H1 (cell line): ENCODE measurements around the gene RIPK4. TPM values are rescaled to one million over a fixed set of nuclear protein-coding genes. Genes with fewer than 3 reads are reported as not detected.

Experiments used
- CTCF ChIA-PET: fragments of 300-600 bp; sonication (Branson Sonifier 250); formaldehyde crosslinking; loops from one replicate; lab custom pipeline; 2021; ENCODE audit not compliant: partially characterized antibody; lab: Charles Lee
- POLR2A ChIA-PET: fragments of 300-600 bp; sonication (Branson Sonifier 250); formaldehyde crosslinking; loops from one replicate; lab custom pipeline; 2021; ENCODE audit warnings: inconsistent platforms; ENCODE audit not compliant: partially characterized antibody; lab: Charles Lee
- DNase-seq, 2 experiments: peaks; one replicate each; pipeline versions ENCODE4 v3.0.0 to v3.0.0-alpha.2; 2010 to 2022; ENCODE audit warnings: low spot score in 2 of 2, low read depth in 1 of 2, mixed read lengths in 1 of 2
- FAIRE-seq: peaks from 2 replicates; lab custom pipeline; 2011; peaks lifted over from hg19 to GRCh38; lab: Jason Lieb, UNC
- H2AFZ ChIP-seq: 2 replicates; pipeline ENCODE4 v1.8.1; 2012; ENCODE audit warnings: low read length, inconsistent platforms
- H2AK5ac ChIP-seq: 2 replicates; pipeline ENCODE4 v1.6.1; 2013; ENCODE audit warnings: low read depth, low read length
- H2BK120ac ChIP-seq: replicated peaks from 2 replicates; pipeline ENCODE3; 2013; ENCODE audit warnings: low read depth, low read length, inconsistent platforms
- H2BK12ac ChIP-seq: 2 replicates; pipeline ENCODE4 v1.6.1; 2013; ENCODE audit warnings: low read depth, low read length
- H2BK15ac ChIP-seq: 2 replicates; pipeline ENCODE4 v1.6.1; 2013; ENCODE audit warnings: low read length
- H2BK20ac ChIP-seq: 2 replicates; pipeline ENCODE4 v1.6.1; 2013; ENCODE audit warnings: low read length
- H2BK5ac ChIP-seq: 2 replicates; pipeline ENCODE4 v1.6.1; 2013; ENCODE audit warnings: low read depth, low read length
- H3K14ac ChIP-seq: 2 replicates; pipeline ENCODE4 v1.6.1; 2013; ENCODE audit warnings: inconsistent platforms; ENCODE audit not compliant: insufficient read length
- H3K18ac ChIP-seq: 2 replicates; pipeline ENCODE4 v1.6.1; 2013; ENCODE audit warnings: low read length; ENCODE audit errors: extremely low read depth
- H3K23ac ChIP-seq: 2 replicates; pipeline ENCODE4 v1.6.1; 2013; ENCODE audit warnings: inconsistent platforms; ENCODE audit not compliant: insufficient read length
- H3K23me2 ChIP-seq: 2 replicates; pipeline ENCODE4 v1.6.1; 2013; ENCODE audit warnings: low read depth, low read length
- H3K27ac ChIP-seq: 2 replicates; pipeline ENCODE4 v1.6.1; 2011; ENCODE audit warnings: low read depth, low read length, inconsistent platforms
- H3K27me3 ChIP-seq, 4 experiments: replicated peaks in 1 of 4; 1 replicate in 1 of 4; 2 replicates in 3 of 4; pipeline versions ENCODE4 v1.6.1 to v1.8.1; 2011 to 2013; ENCODE audit warnings: low read length in 3 of 4, mild to moderate bottlenecking in 3 of 4, inconsistent platforms in 2 of 4, mixed read lengths in 2 of 4, moderate library complexity in 1 of 4; ENCODE audit not compliant: control insufficient read depth in 3 of 4, insufficient read depth in 3 of 4; ENCODE audit errors: extremely low read depth in 1 of 4
- H3K36me3 ChIP-seq, 4 experiments: 2 replicates each; pipeline versions ENCODE4 v1.6.1 to v1.8.1; 2011 to 2013; ENCODE audit warnings: mild to moderate bottlenecking in 4 of 4, low read length in 3 of 4, moderate library complexity in 2 of 4, control low read depth in 1 of 4, inconsistent platforms in 1 of 4; ENCODE audit not compliant: insufficient read depth in 4 of 4, control insufficient read depth in 2 of 4
- H3K4ac ChIP-seq: replicated peaks from 2 replicates; pipeline ENCODE3; 2013; ENCODE audit warnings: low read length, low read depth, mixed read lengths, inconsistent platforms; ENCODE audit not compliant: insufficient read length
- H3K4me1 ChIP-seq, 4 experiments: replicated peaks in 1 of 4; 1 replicate in 1 of 4; 2 replicates in 3 of 4; pipeline versions ENCODE4 v1.6.1 to v1.8.1; 2011 to 2013; ENCODE audit warnings: low read length in 3 of 4, inconsistent platforms in 2 of 4, mixed read lengths in 1 of 4; ENCODE audit not compliant: insufficient read depth in 4 of 4, control insufficient read depth in 3 of 4
- H3K4me2 ChIP-seq, 2 experiments: 2 replicates each; pipeline versions ENCODE4 v1.6.1 to v1.8.1; 2011 to 2013; ENCODE audit warnings: low read depth in 2 of 2, low read length in 2 of 2, control low read depth in 1 of 2, inconsistent platforms in 1 of 2, mild to moderate bottlenecking in 1 of 2; ENCODE audit not compliant: insufficient read depth in 1 of 2
- H3K4me3 ChIP-seq, 4 experiments: fragments of 200-600, 300-600 bp in 1 of 4; sonication (generic), shearing (Covaris generic), sonication (Bioruptor Twin) in 1 of 4; 2 replicates each; pipeline versions ENCODE4 v1.5.1 to v1.8.1; 2011 to 2016; ENCODE audit warnings: low read length in 4 of 4, low read depth in 3 of 4, control low read depth in 2 of 4, inconsistent platforms in 2 of 4, mild to moderate bottlenecking in 2 of 4, mixed read lengths in 1 of 4, moderate library complexity in 1 of 4; ENCODE audit not compliant: insufficient read depth in 2 of 4; ENCODE audit errors: extremely low read depth in 1 of 4
- H3K56ac ChIP-seq: replicated peaks from 2 replicates; pipeline ENCODE3; 2013; ENCODE audit warnings: low read depth, mild to moderate bottlenecking, mixed read lengths, low read length, inconsistent platforms; ENCODE audit not compliant: insufficient read length
- H3K79me1 ChIP-seq: 2 replicates; pipeline ENCODE4 v1.6.1; 2013; ENCODE audit warnings: low read depth, low read length, control low read depth
- H3K79me2 ChIP-seq, 2 experiments: 2 replicates each; pipeline versions ENCODE4 v1.6.1 to v1.8.1; 2012 to 2013; ENCODE audit warnings: low read length in 2 of 2, mild to moderate bottlenecking in 2 of 2, inconsistent platforms in 1 of 2; ENCODE audit not compliant: insufficient read depth in 2 of 2, control insufficient read depth in 1 of 2
- H3K9ac ChIP-seq, 4 experiments: replicated peaks in 1 of 4; 1 replicate in 1 of 4; 2 replicates in 3 of 4; pipeline versions ENCODE4 v1.6.1 to v1.8.1; 2011 to 2013; ENCODE audit warnings: low read depth in 3 of 4, low read length in 3 of 4, control low read depth in 2 of 4, mild to moderate bottlenecking in 2 of 4, moderate library complexity in 2 of 4, inconsistent platforms in 1 of 4; ENCODE audit errors: extremely low read depth in 1 of 4
- H3K9me3 ChIP-seq, 2 experiments: 2 replicates each; pipeline versions ENCODE4 v1.6.1 to v1.8.1; 2012 to 2013; ENCODE audit warnings: mild to moderate bottlenecking in 2 of 2, moderate library complexity in 2 of 2, control low read depth in 1 of 2, inconsistent platforms in 1 of 2, low read depth in 1 of 2, low read length in 1 of 2, mixed read lengths in 1 of 2; ENCODE audit not compliant: insufficient read depth in 2 of 2
- H4K20me1 ChIP-seq, 2 experiments: replicated peaks in 1 of 2; 2 replicates each; pipeline versions ENCODE3 to v1.8.1; 2011 to 2013; ENCODE audit warnings: inconsistent platforms in 2 of 2, low read length in 2 of 2, mild to moderate bottlenecking in 1 of 2; ENCODE audit not compliant: insufficient read depth in 2 of 2, control insufficient read depth in 1 of 2
- H4K5ac ChIP-seq: 2 replicates; pipeline ENCODE4 v1.6.1; 2013; ENCODE audit warnings: low read length, low read depth, mixed read lengths, inconsistent platforms; ENCODE audit not compliant: insufficient read length
- H4K8ac ChIP-seq: 2 replicates; pipeline ENCODE4 v1.8.0; 2013; ENCODE audit warnings: mild to moderate bottlenecking, moderate library complexity, low read length, inconsistent platforms; ENCODE audit not compliant: insufficient read depth; ENCODE audit errors: extremely low read depth
- H4K91ac ChIP-seq: replicated peaks from 2 replicates; pipeline ENCODE3; 2013; ENCODE audit warnings: low read length, mixed read lengths, inconsistent platforms; ENCODE audit not compliant: insufficient read length
- ATF2 ChIP-seq: IDR thresholded peaks from 2 replicates; pipeline ENCODE4 v1.6.1; 2012; ENCODE audit warnings: low read length, inconsistent platforms
- BRCA1 ChIP-seq: IDR thresholded peaks from 2 replicates; pipeline ENCODE4 v1.6.1; 2012; ENCODE audit warnings: low read depth, low read length, improper control_type of control experiment
- CREB1 ChIP-seq: IDR thresholded peaks from 2 replicates; pipeline ENCODE4 v1.6.1; 2012; ENCODE audit warnings: inconsistent platforms
- GTF2F1 ChIP-seq: IDR thresholded peaks from 2 replicates; pipeline ENCODE4 v1.6.1; 2012; ENCODE audit warnings: low read depth, low read length, improper control_type of control experiment, borderline replicate concordance
- HDAC2 ChIP-seq, 2 experiments: fragments of 300-600 bp in 1 of 2; sonication (generic) in 1 of 2; IDR thresholded peaks; 2 replicates each; pipeline ENCODE4 v1.6.1; 2011 to 2012; ENCODE audit warnings: low read depth in 2 of 2, low read length in 2 of 2, mild to moderate bottlenecking in 2 of 2, moderate library complexity in 2 of 2, borderline replicate concordance in 1 of 2, inconsistent platforms in 1 of 2
- KDM1A ChIP-seq: fragments of 200-600, 300-600 bp; sonication (generic); IDR thresholded peaks from 2 replicates; pipeline ENCODE4 v1.7.1; 2016; ENCODE audit warnings: mild to moderate bottlenecking, low read length, borderline replicate concordance
- MAFK ChIP-seq: IDR thresholded peaks from 2 replicates; pipeline ENCODE4 v1.6.1; 2012; ENCODE audit warnings: low read depth, mild to moderate bottlenecking, improper control_type of control experiment, low read length
- RFX5 ChIP-seq: IDR thresholded peaks from 2 replicates; pipeline ENCODE4 v1.6.1; 2011; ENCODE audit warnings: low read depth, low read length, improper control_type of control experiment, borderline replicate concordance
- TAF1 ChIP-seq: IDR thresholded peaks from 2 replicates; pipeline ENCODE4 v1.6.1; 2011; ENCODE audit warnings: mild to moderate bottlenecking, low read depth, low read length
- WGBS, 2 experiments: shearing (Covaris generic) in 1 of 2; methylation state at CpG; one replicate each; pipeline versions ENCODE4 v1.1.6 to v1.1.7; 2013 to 2015; ENCODE audit warnings: low lambda C conversion rate in 2 of 2, mixed read lengths in 2 of 2, inconsistent platforms in 1 of 2, low coverage in 1 of 2, missing lambda C conversion rate in 1 of 2; ENCODE audit not compliant: insufficient replicate concordance in 2 of 2, insufficient coverage in 1 of 2, insufficient read length in 1 of 2; ENCODE audit errors: extremely low coverage in 1 of 2, missing lambda C conversion rate in 1 of 2; 5-methylcytosine and 5-hydroxymethylcytosine counted together
- polyA plus RNA-seq, 7 experiments: library from polyadenylated mRNA; depleted of rRNA in 3 of 7; stranded (reverse) in 5 of 7; unstranded in 2 of 7; fragments of >200 nt in 5 of 7; fragments of 200-250 nt in 2 of 7; gene quantifications; 1 replicate in 5 of 7; 2 replicates in 1 of 7; 4 replicates in 1 of 7; pipeline versions ENCODE4 v1.2.1 to v1.2.3, GENCODE V29; 2011 to 2013; ENCODE audit warnings: missing spikeins in 2 of 7, mixed read lengths in 2 of 7
- total RNA-seq: library from RNA; stranded (reverse); fragmentation: NEBNext Ultra II Directional; extraction: Animal tissue kit (Norgen Biotek cat#: 25700); gene quantifications from 2 replicates; pipeline ENCODE4 v1.2.1, GENCODE V29; 2021
- TF ChIP-seq, protein P1 (sequence below), 3 experiments: IDR thresholded peaks; 1 replicate in 2 of 3; 2 replicates in 1 of 3; pipeline versions ENCODE4 v1.5.1 to v1.6.1; 2011; ENCODE audit warnings: low read length in 3 of 3, mild to moderate bottlenecking in 3 of 3, inconsistent platforms in 2 of 3, low read depth in 1 of 3, moderate library complexity in 1 of 3; ENCODE audit not compliant: insufficient read depth in 1 of 3; ENCODE audit errors: control extremely low read depth in 1 of 3

RIPK4 gene
- total and polyA plus RNA-seq, 2 of the 8 experiments (the other 6 are each of a cell fraction or from before 2014, with no cell fraction given), result 2.7 to 5.6 TPM

DNA sequence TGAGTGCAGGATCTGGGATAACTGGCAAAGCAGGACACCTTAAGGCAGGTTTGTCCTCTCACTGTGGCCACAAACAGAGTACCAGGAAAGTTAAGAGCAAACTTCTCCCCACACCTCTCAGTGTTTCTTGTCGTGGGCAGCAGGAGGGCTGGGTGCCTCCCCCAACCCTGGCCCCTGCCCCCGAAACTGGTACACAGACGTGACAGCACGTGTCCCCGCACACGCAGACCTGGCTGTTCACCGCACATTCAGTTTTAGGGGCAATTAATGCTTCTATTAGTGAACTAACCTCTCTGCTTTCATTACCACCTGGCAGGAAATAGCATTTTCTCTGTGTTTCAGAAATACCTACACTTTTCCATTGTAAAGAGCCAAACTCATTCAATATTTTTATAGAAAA lies 32.9 kb upstream of the RIPK4 start:
- Histone ChIP-seq H2BK5ac (no peak overlapping the region; the same call in 1 of the 2 replicates), H4K5ac (no peak overlapping the region), H3K4me1 (peaks cover 0 to 3% (median 1%) of the 10 kb centered on the region in 4 experiments; a peak in 2 of 7 replicates), H4K20me1 (peaks cover 2% of the 10 kb centered on the region in 2 experiments), H3K9ac (no peak overlapping the region), H3K79me2 (no peaks in the 10 kb centered on the region), H3K27me3 (no peaks in the 10 kb centered on the region), H3K18ac (no peak overlapping the region), H3K9me3 (no peaks in the 10 kb centered on the region), H2BK120ac (no peak overlapping the region), H3K79me1 (no peaks in the 10 kb centered on the region), H3K27ac (no peak overlapping the region), H3K23me2 (no peaks in the 10 kb centered on the region; the same call in 1 of the 2 replicates), H2BK20ac (no peak overlapping the region), H3K4ac (no peak overlapping the region), H2BK15ac (no peak overlapping the region), H3K56ac (no peak overlapping the region), H2BK12ac (no peak overlapping the region), H4K91ac (no peak overlapping the region), H4K8ac (no peak overlapping the region), H3K4me2 (no peak overlapping the region), H3K36me3 (peaks cover 5 to 10% (median 8%) of the 10 kb centered on the region in 4 experiments; a peak in 6 of 8 replicates), H2AFZ (no peak overlapping the region), H3K14ac (no peak overlapping the region), H3K23ac (no peak overlapping the region), H3K4me3 (no peak overlapping the region), H2AK5ac (no peak overlapping the region)
- DNase-seq (no peak), FAIRE-seq (no peak)
- WGBS, 2 experiments, result 94% methylated on average over 7 of the region's 7 CpGs; no CpG with 5 or more reads in 1 of the 2 experiments
- POLR2A ChIA-PET, result no interaction called here
- CTCF ChIA-PET, result interaction anchor here (0.5 to 1.7 kb wide), 5 partner anchors 17 to 517 kb away, joined by 3 to 9 read pairs (median 3); no protein-coding TSS in a partner anchor
- TF ChIP-seq, protein P1, sequence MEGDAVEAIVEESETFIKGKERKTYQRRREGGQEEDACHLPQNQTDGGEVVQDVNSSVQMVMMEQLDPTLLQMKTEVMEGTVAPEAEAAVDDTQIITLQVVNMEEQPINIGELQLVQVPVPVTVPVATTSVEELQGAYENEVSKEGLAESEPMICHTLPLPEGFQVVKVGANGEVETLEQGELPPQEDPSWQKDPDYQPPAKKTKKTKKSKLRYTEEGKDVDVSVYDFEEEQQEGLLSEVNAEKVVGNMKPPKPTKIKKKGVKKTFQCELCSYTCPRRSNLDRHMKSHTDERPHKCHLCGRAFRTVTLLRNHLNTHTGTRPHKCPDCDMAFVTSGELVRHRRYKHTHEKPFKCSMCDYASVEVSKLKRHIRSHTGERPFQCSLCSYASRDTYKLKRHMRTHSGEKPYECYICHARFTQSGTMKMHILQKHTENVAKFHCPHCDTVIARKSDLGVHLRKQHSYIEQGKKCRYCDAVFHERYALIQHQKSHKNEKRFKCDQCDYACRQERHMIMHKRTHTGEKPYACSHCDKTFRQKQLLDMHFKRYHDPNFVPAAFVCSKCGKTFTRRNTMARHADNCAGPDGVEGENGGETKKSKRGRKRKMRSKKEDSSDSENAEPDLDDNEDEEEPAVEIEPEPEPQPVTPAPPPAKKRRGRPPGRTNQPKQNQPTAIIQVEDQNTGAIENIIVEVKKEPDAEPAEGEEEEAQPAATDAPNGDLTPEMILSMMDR (IDR thresholded peaks at IDR 0.05; ENCODE audit: control extremely low read depth in 1 of 3, insufficient read depth in 1 of 3, low read depth in 1 of 3, low read length in 3 of 3), result no peak
- TF ChIP-seq RFX5, result no peak
- no peak for TF ChIP-seq HDAC2 (IDR thresholded peaks at IDR 0.05; ENCODE audit: borderline replicate concordance in 1 of 2, low read depth in 2 of 2, low read length in 2 of 2)
- no peak for TF ChIP-seq GTF2F1
- no peak for TF ChIP-seq BRCA1
- TF ChIP-seq KDM1A, result no peak
- TF ChIP-seq TAF1, result no peak
- no peak for TF ChIP-seq MAFK
- TF ChIP-seq ATF2, result no peak
- TF ChIP-seq CREB1, result no peak
